SU-DHL-6 (cell line): ENCODE measurements around the gene SYPL2.

Experiments used
- EZH2phosphoT487 ChIP-seq: fragments of 200-600 bp; sonication (generic), shearing (Covaris generic); conservative IDR thresholded peaks from 2 replicates; pipeline ENCODE4 v1.6.1; 2018; ENCODE audit warnings: mild to moderate bottlenecking, antibody characterized with exemption, low read length, moderate library complexity, mixed read lengths
- TF ChIP-seq, protein P1 (sequence below): fragments of 200-600 bp; sonication (generic); IDR thresholded peaks from one replicate; pipeline ENCODE4 v1.5.1; 2017; ENCODE audit warnings: antibody characterized with exemption, mild to moderate bottlenecking, low read length, moderate library complexity; ENCODE audit not compliant: insufficient read depth, poor library complexity, severe bottlenecking

DNA sequence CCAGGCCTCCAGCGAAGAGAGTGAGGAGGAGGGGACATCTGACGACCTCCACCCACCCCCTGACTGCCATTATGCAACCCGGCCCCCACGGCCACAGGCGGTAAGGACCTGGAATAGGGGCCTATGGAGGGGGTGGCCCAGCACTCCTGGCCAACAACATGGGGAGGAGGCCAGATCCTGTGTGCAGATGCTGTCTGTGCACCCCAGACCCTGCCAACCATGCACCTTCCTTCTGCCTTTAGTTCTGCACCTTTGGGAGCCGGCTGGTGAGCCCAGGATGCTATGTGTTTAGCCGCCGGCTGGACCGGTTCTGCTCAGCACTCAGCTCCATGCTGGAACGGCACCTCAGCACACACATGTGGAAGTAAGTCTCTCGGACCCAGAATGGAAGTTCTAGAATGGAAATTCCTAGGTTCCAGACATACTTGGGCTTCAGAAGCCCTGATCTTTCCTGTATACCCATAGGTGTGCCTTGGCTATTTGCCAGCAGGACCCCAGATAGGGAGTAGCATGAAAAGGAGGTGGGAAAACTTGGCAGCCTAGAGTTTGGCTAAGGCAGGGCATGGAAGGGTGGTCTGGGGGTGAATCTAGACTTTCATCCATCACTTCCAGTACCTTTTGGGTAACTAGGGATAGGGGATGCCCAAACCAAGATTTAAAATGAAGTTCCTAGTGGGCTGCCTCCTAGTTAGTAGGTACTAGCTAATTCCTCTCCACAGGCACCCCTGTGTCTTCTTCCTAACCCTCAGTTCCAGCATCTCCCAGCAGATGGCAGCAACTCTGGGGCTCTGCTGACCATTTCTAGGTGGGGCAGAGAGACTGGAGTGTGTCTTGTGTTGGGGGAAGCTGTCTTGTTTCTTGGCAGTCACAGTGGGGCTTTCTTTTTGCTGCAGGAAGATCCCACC, 23.9 kb downstream of the SYPL2 start:
- TF ChIP-seq, protein P1, sequence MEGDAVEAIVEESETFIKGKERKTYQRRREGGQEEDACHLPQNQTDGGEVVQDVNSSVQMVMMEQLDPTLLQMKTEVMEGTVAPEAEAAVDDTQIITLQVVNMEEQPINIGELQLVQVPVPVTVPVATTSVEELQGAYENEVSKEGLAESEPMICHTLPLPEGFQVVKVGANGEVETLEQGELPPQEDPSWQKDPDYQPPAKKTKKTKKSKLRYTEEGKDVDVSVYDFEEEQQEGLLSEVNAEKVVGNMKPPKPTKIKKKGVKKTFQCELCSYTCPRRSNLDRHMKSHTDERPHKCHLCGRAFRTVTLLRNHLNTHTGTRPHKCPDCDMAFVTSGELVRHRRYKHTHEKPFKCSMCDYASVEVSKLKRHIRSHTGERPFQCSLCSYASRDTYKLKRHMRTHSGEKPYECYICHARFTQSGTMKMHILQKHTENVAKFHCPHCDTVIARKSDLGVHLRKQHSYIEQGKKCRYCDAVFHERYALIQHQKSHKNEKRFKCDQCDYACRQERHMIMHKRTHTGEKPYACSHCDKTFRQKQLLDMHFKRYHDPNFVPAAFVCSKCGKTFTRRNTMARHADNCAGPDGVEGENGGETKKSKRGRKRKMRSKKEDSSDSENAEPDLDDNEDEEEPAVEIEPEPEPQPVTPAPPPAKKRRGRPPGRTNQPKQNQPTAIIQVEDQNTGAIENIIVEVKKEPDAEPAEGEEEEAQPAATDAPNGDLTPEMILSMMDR, result peak; percentile 43
- TF ChIP-seq EZH2phosphoT487, result no peak
